GM19452 (cell line): ENCODE measurements around the gene TMEM178B.
"Not testable (repeated sequence)": the region's sequence is repeated elsewhere in the genome, so short reads cannot be mapped to it uniquely, and the experiment has no call there.

Source experiments
- ATAC-seq: cut with Tn5 transposase; IDR thresholded peaks from one replicate; pipeline ENCODE4 v1.9.1; 2021; ENCODE audit not compliant: unreplicated experiment

Gene TMEM178B

DNA sequence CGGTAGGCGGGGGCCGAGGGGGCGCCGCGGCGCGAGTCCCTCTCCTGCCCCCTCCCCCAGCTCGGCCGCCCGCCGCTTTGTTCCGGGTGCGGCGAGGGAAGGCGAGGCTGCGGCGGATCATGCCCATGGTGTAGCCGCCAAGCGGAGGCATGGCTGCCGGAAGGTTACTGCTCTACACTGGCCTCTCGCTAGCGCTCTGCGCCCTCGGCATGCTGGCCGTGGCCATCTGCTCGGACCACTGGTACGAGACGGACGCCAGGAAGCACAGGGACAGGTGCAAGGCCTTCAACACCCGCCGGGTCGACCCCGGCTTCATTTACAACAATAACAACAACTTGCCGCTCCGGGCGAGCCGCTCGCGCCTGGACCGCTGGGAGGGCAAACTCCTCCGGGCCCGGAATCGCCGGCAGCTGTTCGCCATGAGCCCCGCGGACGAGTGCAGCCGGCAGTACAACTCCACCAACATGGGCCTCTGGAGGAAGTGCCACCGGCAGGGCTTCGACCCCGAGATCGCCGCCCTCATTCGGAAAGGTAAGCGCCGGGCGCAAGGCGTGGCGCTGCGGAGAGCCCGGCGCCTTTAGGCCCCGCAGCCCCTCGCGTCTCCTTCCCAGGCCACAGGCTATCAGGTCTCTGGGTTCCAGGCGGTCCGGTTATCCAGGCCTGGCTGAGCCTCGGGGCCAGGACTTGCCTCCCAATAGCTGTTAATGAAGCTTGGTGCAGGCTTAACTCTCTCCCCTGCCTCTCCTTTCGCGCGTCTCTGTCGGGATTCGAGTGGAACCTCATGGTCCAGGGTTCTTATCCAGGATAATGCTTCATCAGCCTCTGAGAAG, 513 bp downstream of the TMEM178B start:
- ATAC-seq: no peak

- no peak for ATAC-seq
Observed at GRCh38 chr7:141074997-141075396, 1.1 kb downstream of the TMEM178B start.

DNA sequence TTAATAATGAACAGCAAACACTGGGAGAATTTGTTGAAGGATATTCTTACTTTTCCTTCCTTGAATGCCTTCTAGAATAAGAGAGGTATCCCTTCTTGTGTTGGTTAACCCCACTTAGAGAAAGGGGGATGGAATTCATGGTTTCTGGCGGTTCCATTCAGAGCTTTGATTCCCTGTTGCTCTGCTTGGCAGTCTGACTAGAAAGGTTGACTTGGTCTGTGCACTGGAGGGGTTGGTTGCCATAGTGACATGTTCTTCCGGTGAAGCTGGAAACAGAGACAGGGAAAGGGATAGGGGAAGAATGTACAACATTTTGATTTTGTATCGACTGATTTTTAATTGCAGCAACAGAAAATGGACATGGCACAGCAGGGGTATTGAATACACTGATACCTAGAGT, 2.5 kb downstream of the TMEM178B start:
- ATAC-seq: no peak

- ATAC-seq: no peak
Observed at GRCh38 chr7:141079219-141079618, 5.4 kb downstream of the TMEM178B start.

DNA sequence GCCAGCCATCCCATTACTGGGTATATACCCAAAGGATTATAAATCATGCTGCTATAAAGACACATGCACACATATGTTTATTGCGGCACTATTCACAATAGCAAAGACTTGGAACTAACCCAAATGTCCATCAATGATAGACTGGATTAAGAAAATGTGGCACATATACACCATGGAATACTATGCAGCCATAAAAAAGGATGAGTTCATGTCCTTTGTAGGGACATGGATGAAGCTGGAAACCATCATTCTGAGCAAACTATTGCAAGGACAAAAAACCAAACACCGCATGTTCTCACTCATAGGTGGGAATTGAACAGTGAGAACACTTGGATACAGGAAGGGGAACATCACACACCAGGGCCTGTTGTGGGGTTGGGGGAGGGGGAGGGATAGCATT, 15.6 kb downstream of the TMEM178B start:
- not testable (repeated sequence) for ATAC-seq

GRCh38 chr7:141094336-141095070, 20.6 kb downstream of the TMEM178B start:
- no peak for ATAC-seq

GRCh38 chr7:141097430-141097829, 23.6 kb downstream of the TMEM178B start:
- no peak for ATAC-seq

DNA sequence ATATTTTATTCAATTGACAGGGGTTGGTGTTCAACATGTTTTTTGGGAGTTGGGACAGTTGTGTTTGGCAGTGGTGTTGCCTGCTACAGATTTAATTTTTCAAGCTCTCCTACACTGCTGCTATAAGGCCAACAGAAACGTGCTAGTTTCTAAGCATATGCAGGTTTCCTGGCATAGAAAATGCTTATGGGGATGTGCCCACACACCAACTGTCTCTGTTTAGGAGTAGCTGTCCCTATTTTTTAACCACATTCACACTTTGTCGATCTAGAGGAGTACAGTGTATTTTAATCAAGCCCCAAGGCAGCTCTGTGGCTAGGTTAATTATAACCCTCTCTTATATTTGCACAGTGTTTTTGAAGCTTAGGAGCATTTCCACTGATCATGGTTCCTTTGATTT, 28.6 kb downstream of the TMEM178B start:
- ATAC-seq: no peak

GRCh38 chr7:141103847-141104429, 30.1 kb downstream of the TMEM178B start:
- ATAC-seq: no peak

- no peak for ATAC-seq
Observed at GRCh38 chr7:141113131-141113530, 39.3 kb downstream of the TMEM178B start.

GRCh38 chr7:141114029-141114664, 40.3 kb downstream of the TMEM178B start:
- no peak for ATAC-seq

DNA sequence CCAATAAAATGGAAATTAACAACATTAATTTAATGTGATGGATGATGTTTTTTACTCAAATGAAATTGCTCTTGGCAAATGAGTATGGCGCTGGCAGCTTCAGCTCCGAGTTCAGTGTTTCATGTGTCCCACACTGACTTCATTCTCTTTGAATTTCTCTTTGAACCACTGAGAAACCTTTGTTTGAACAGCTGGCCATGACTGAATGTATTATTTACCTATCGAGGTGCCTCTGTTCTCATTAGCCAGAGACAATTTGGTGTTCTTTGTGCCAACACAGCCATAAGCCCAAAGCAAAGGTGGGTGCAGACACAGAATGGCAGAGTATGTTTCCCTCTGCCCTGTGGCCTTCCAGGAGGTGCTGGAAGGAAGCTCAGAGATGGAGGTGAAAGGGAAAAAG, 42.1 kb downstream of the TMEM178B start:
- no peak for ATAC-seq

DNA sequence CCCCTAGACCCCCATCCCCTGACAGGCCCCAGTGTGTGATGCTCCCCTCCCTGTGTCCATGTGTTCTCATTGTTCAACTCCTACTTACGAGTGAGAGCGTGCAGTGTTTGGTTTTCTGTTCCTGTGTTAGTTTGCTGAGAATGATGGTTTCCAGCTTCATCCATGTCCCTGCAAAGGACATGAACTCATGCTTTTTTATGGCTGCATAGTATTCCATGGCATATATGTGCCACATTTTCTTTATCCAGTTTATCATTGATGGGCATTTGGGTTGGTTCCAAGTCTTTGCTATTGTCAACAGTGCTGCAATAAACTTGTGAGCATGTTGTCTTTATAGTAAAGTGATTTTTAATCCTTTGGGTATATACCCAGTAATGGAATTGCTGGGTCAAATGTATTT, 42.8 kb downstream of the TMEM178B start:
- ATAC-seq: not testable (repeated sequence)

DNA sequence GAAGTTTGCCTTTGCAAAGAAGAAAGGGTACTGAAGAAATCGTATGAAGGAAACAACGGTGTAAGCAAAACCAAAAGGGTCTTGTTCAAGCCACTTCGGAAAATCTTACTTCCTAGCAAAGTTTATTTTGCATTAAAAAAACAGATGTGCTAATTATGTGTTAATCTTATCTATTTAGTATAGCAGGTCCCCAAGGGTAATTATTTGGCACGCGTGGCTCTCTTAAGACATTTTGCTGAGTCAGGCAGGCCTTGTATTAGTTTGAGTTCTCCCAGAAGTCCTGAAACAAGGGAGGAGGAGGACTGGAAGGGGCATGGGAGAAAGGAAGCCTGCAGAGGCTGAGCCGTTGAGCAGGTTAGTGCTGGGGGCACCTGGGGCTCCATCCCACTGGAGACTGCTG, 44.9 kb downstream of the TMEM178B start:
- ATAC-seq: no peak

DNA sequence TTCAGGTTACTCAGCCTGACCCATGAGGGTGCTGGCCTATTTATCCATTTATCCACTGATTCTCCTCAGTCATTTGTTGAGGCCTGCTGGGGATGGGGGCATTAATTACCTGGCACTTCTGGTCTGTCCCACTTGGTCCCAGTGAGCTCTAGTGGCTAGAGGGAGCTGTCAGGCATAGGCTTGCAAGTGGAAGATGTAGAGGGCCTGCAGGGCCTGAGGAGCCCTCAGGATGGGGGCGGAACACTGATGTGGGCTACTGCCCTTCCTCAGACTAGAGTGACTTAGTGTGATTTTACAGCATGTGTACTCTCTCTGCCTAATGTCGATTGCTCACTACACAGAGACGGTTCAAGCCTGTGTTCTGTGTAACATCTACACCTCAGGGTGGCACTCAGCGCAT, 45.3 kb downstream of the TMEM178B start:
- ATAC-seq: no peak

- no peak for ATAC-seq
Observed at GRCh38 chr7:141122736-141123135, 48.9 kb downstream of the TMEM178B start.

GRCh38 chr7:141123522-141123921, 49.7 kb downstream of the TMEM178B start:
- no peak for ATAC-seq

GRCh38 chr7:141126107-141126506, 52.2 kb downstream of the TMEM178B start:
- ATAC-seq: no peak

DNA sequence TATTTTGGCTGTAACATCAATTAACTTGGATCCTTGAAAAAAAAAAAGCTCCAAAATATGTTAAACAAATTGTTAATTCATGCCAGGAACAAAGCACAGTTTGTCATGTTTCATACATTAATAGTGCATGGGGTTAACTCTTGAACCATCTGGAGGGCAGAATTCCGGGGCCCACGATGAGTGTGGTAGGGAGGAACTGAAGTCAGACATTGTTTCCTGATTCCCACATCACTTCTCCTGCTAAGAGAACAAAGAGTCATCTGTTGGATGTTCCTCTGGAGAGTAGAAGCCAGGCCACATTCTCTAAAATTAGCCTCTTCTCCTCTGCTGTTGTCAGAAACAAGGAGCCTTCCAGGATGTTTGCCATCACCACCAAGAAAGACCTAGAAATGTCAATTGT, 54.6 kb downstream of the TMEM178B start:
- ATAC-seq: no peak

DNA sequence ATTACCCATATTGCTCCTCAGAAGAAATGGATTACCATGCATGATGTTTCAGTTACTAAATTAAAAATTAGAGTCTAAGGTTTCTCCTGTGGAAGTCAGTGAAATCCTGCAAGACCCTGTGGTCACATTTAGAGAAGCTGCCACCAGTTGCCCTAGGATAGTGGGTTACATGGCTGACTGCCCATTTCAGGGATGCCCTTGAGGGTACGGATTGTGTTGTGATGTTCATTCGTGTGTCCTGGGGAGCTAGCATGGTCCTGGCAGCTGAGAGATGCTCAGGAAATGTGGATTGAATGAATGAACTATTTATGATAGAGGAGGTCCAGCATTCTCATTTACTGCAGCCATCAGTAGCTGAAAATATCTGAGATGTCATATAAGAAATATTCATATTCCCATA, 55.1 kb downstream of the TMEM178B start:
- ATAC-seq: no peak

DNA sequence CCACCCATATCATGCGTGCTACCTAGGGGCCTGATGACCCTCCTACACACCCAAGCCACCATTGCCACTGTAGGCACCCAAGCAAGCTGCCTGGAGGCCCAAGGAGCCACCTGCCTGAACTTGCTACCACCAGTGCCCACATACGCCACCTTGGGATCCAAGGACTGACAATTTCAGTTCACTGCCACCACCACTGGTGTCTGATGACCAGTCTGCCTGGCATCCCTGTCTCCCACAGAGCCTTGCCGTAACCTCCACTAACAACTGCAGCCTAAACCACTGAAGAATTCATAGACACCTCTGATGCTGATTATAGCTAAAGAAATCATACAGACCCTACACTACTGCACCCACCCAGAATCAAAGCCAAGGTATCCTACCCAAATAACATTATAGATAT, 58.8 kb downstream of the TMEM178B start:
- ATAC-seq: no peak

DNA sequence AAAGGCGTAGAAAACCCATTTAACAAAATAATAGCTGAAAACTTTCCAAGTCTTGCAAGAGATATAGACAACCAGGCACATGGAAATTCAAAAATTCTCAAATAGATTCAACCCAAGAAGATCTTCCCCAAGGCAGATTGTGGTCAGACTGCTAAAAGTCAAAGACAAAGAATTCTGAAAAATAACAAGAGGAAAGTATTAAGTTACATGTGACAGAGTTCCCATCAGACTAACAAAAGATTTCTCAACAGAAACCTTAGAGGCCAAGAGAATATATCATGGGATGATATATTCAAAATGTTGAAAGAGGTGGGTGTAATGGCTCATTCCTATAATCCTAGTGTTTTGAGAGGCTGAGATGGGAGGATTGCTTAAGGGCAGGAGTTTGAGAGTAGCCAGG, 59.8 kb downstream of the TMEM178B start:
- ATAC-seq: no peak
